Left ventricle myocardium superior (tissue), 1 donor: ENCODE data around the gene MAST4. TPM values are rescaled to one million over a fixed set of nuclear protein-coding genes. Genes with fewer than 3 reads are reported as not detected.

Experiments used
- ATAC-seq: fragments of 200-7000 bp; cut with Tn5 transposase; one replicate; pipeline ENCODE4 v1.9.1; 2020; ENCODE audit warnings: mild to moderate bottlenecking, moderate library complexity
- DNase-seq: peaks from one replicate; pipeline ENCODE4 v3.0.0-alpha.2; 2020
- intact Hi-C: fragments of 100-400 bp; cut with micrococcal nuclease; formaldehyde crosslinking; loops from one replicate; pipeline ENCODE4 v1.11.0; 2022
- total RNA-seq: library from RNA; stranded (reverse); fragmentation: NEBNext Ultra II Directional; extraction: Animal tissue kit (Norgen Biotek cat#: 25700); gene quantifications from one replicate; pipeline ENCODE4 v1.2.1, GENCODE V29; 2021
- donor health status: DM: no; HTN: yes; CAD: no; lungs with severe emphysema.

MAST4 gene
- total RNA-seq, 1 donor from 2014 or later, result 51.5 TPM

- ATAC-seq (no peak), DNase-seq (no peak)
- intact Hi-C loops, result no loop called here
Observed at GRCh38 chr5:67090593-67090992, 494.4 kb downstream of the MAST4 start.

GRCh38 chr5:67092535-67092934 is 496.3 kb downstream of the MAST4 start:
- ATAC-seq (peak; percentile 5), DNase-seq (no peak)
- intact Hi-C loops, result no loop called here

- ATAC-seq, result no peak
- DNase-seq, result no peak
- intact Hi-C loops, result no loop called here
Observed at GRCh38 chr5:67093279-67093678, 497.1 kb downstream of the MAST4 start.

- no peak for DNase-seq
- peak; percentile 68 for ATAC-seq
- intact Hi-C loops, result no loop called here
Observed at GRCh38 chr5:67094476-67095300, 498.5 kb downstream of the MAST4 start.

- intact Hi-C loops, result no loop called here
- peak; percentile 96 for ATAC-seq
Observed at GRCh38 chr5:67095346-67096171, 499.4 kb downstream of the MAST4 start.

GRCh38 chr5:67098656-67099055 is 502.5 kb downstream of the MAST4 start:
- intact Hi-C loops, result no loop called here
- no peak for DNase-seq
- no peak for ATAC-seq

More at GRCh38 chr5:67095346-67096171, 499.4 kb downstream of the MAST4 start:
- peak; percentile 80 for DNase-seq

- ATAC-seq (no peak), DNase-seq (no peak)
- intact Hi-C loops, result no loop called here
Observed at GRCh38 chr5:67100301-67100700, 504.1 kb downstream of the MAST4 start.

GRCh38 chr5:67102708-67103107 is 506.5 kb downstream of the MAST4 start:
- ATAC-seq (peak; percentile 80), DNase-seq (peak; percentile 31)
- intact Hi-C loops, result no loop called here

- ATAC-seq, result no peak
- intact Hi-C loops, result no loop called here
- no peak for DNase-seq
Observed at GRCh38 chr5:67104859-67105258, 508.7 kb downstream of the MAST4 start.

- DNase-seq, result no peak
- intact Hi-C loops, result no loop called here
- peak; percentile 18 for ATAC-seq
Observed at GRCh38 chr5:67105270-67105669, 509.1 kb downstream of the MAST4 start.

- intact Hi-C loops, result no loop called here
- no peak for ATAC-seq
- DNase-seq, result no peak
Observed at GRCh38 chr5:67106626-67107342, 510.6 kb downstream of the MAST4 start.

GRCh38 chr5:67111779-67112178 is 515.6 kb downstream of the MAST4 start:
- DNase-seq (no peak), ATAC-seq (no peak)
- intact Hi-C loops, result no loop called here

- ATAC-seq (no peak), DNase-seq (no peak)
- intact Hi-C loops, result no loop called here
Observed at GRCh38 chr5:67115246-67115645, 519.1 kb downstream of the MAST4 start.

- intact Hi-C loops, result no loop called here
- no peak for DNase-seq
- ATAC-seq, result no peak
Observed at GRCh38 chr5:67115817-67116216, 519.6 kb downstream of the MAST4 start.

- no peak for ATAC-seq
- DNase-seq, result no peak
- intact Hi-C loops, result no loop called here
Observed at GRCh38 chr5:67118050-67118620, 521.9 kb downstream of the MAST4 start.

GRCh38 chr5:67119010-67119409 is 522.8 kb downstream of the MAST4 start:
- DNase-seq (no peak), ATAC-seq (no peak)
- intact Hi-C loops, result no loop called here

- no peak for ATAC-seq
- no peak for DNase-seq
- intact Hi-C loops, result no loop called here
Observed at GRCh38 chr5:67120032-67120431, 523.8 kb downstream of the MAST4 start.

GRCh38 chr5:67123819-67124218 is 527.6 kb downstream of the MAST4 start:
- intact Hi-C loops, result no loop called here
- DNase-seq, result no peak
- ATAC-seq, result no peak

GRCh38 chr5:67124556-67124955 is 528.4 kb downstream of the MAST4 start:
- intact Hi-C loops, result no loop called here
- ATAC-seq (no peak), DNase-seq (no peak)
